Choroid plexus epithelial cell (primary cell): ENCODE measurements around the gene MXD1.

Source experiments
- DNase-seq: peaks from one replicate; pipeline ENCODE4 v3.0.0-alpha.2; 2010; ENCODE audit warnings: low read depth
- H3K4me3 ChIP-seq: 2 replicates; pipeline ENCODE4 v1.5.1; 2011; ENCODE audit warnings: low read depth, mild to moderate bottlenecking, control low read depth, low read length, moderate library complexity
- TF ChIP-seq, protein P1 (sequence below): conservative IDR thresholded peaks from 2 replicates; pipeline ENCODE4 v1.5.1; 2011; ENCODE audit warnings: low read depth, mild to moderate bottlenecking, control low read depth, inconsistent platforms, low read length, moderate library complexity

The MXD1 gene

GRCh38 chr2:69943000-69943842, 28.3 kb downstream of the MXD1 start:
- no peak for DNase-seq
- H3K4me3 ChIP-seq: no peak overlapping the region
- TF ChIP-seq, protein P1, sequence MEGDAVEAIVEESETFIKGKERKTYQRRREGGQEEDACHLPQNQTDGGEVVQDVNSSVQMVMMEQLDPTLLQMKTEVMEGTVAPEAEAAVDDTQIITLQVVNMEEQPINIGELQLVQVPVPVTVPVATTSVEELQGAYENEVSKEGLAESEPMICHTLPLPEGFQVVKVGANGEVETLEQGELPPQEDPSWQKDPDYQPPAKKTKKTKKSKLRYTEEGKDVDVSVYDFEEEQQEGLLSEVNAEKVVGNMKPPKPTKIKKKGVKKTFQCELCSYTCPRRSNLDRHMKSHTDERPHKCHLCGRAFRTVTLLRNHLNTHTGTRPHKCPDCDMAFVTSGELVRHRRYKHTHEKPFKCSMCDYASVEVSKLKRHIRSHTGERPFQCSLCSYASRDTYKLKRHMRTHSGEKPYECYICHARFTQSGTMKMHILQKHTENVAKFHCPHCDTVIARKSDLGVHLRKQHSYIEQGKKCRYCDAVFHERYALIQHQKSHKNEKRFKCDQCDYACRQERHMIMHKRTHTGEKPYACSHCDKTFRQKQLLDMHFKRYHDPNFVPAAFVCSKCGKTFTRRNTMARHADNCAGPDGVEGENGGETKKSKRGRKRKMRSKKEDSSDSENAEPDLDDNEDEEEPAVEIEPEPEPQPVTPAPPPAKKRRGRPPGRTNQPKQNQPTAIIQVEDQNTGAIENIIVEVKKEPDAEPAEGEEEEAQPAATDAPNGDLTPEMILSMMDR: no peak

- no peak for DNase-seq
- TF ChIP-seq, protein P1: no peak
- H3K4me3 ChIP-seq: no peak overlapping the region
Observed at GRCh38 chr2:69943843-69944525, 29.1 kb downstream of the MXD1 start.

DNA sequence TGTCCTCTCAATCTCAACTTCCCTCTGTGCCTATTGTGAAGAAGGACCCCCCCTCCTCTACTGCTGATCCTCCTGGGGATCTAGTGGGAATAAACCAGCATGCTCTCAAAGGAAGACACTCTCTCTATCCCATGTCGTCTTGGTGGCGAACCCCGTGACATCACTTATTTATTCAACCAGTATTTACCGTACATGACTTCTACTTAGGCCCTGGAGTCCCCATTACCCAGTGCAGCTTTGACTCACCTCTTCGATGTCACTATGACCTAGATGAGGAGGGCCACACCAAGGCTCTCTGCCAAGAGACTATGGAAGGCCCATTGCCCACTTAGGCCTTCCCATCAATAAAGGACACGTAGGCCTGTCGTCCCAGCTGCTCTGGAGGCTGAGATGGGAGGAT, 29.8 kb downstream of the MXD1 start:
- TF ChIP-seq, protein P1: no peak
- H3K4me3 ChIP-seq: no peak overlapping the region
- no peak for DNase-seq

- no peak for DNase-seq
- no peak overlapping the region for H3K4me3 ChIP-seq
- TF ChIP-seq, protein P1: no peak
Observed at GRCh38 chr2:69945441-69945840, 30.5 kb downstream of the MXD1 start.

- no peak overlapping the region for H3K4me3 ChIP-seq
- TF ChIP-seq, protein P1: no peak
- no peak for DNase-seq
Observed at GRCh38 chr2:69945941-69946340, 31.0 kb downstream of the MXD1 start.

- TF ChIP-seq, protein P1: no peak
- peak; percentile 49 for DNase-seq
- H3K4me3 ChIP-seq: no peak overlapping the region
Observed at GRCh38 chr2:69946351-69947324, 31.7 kb downstream of the MXD1 start.
